ENCODE measurements around the gene TEX11. TPM values are rescaled to one million over a fixed set of nuclear protein-coding genes. Genes with fewer than 3 reads are reported as not detected.
"Not testable (repeated sequence)": the region's sequence is repeated elsewhere in the genome, so short reads cannot be mapped to it uniquely, and the experiment has no call there.

Gene TEX11
- total RNA-seq, 2 experiments from 2014 or later = not detected

DNA sequence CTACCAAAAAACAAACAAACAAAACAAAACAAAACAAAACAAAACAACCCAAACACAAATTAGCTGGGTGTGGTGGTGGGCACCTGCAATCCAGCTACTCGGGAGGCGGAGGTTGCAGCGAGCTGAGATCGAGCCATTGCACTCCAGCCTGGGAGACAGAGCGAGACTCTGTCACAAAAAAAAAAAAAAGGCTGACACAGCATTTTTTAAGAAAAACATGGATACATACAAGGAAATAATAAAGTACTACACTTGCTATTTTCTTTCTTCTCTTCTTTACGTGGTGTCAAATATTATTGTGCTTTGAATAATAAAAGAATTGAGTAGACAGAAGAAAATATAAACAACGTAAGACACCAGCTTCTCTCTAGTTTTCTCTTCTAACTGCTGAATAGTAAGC lies 73.9 kb downstream of the TEX11 start:
- ChIA-PET CTCF (no interaction called here), POLR2A (no interaction called here)
- ATAC-seq (no peak), DNase-seq (no peak)
- no peaks in the 10 kb centered on the region for H3K27me3 Mint-ChIP-seq
- H3K27ac Mint-ChIP-seq = no peak overlapping the region
- no peak overlapping the region for H3K4me3 Mint-ChIP-seq
- H3K4me1 Mint-ChIP-seq (ENCODE audit: low read depth) = no peaks in the 10 kb centered on the region
- TF ChIP-seq CTCF (IDR thresholded peaks at IDR 0.05) = no peak
- no peaks in the 10 kb centered on the region for H3K36me3 Mint-ChIP-seq (ENCODE audit: low read depth)
- intact Hi-C loops (cut with micrococcal nuclease) = no loop called here
- no peaks in the 10 kb centered on the region for H3K9me3 Mint-ChIP-seq

- Mint-ChIP-seq H3K4me3 (no peak overlapping the region), H3K9me3 (no peaks in the 10 kb centered on the region), H3K27me3 (no peaks in the 10 kb centered on the region), H3K36me3 (ENCODE audit: low read depth) (no peaks in the 10 kb centered on the region), H3K27ac (no peak overlapping the region), H3K4me1 (ENCODE audit: low read depth) (no peaks in the 10 kb centered on the region)
- POLR2A ChIA-PET = no interaction called here
- intact Hi-C loops (cut with micrococcal nuclease) = no loop called here
- no peak for TF ChIP-seq CTCF (IDR thresholded peaks at IDR 0.05)
- ATAC-seq (no peak), DNase-seq (no peak)
- CTCF ChIA-PET = no interaction called here
These were observed 81.8 kb downstream of the TEX11 start for GRCh38 chrX:70826715-70827114.

- Mint-ChIP-seq H3K27ac (no peak overlapping the region), H3K27me3 (no peaks in the 10 kb centered on the region)
- CTCF ChIA-PET = no interaction called here
These were observed 83.1 kb downstream of the TEX11 start for GRCh38 chrX:70825366-70825765.

GRCh38 chrX:70808942-70809940 lies 99.3 kb downstream of the TEX11 start:
- ChIA-PET CTCF (no interaction called here), POLR2A (no interaction called here)
- peaks cover 1% of the 10 kb centered on the region for H3K27me3 Mint-ChIP-seq
- no peak for DNase-seq
- no peaks in the 10 kb centered on the region for H3K9me3 Mint-ChIP-seq
- H3K36me3 Mint-ChIP-seq (ENCODE audit: low read depth) = no peaks in the 10 kb centered on the region
- no peaks in the 10 kb centered on the region for H3K4me1 Mint-ChIP-seq (ENCODE audit: low read depth)
- no peak for TF ChIP-seq CTCF (IDR thresholded peaks at IDR 0.05)
- ATAC-seq = no peak
- H3K4me3 Mint-ChIP-seq = no peak overlapping the region
- no peak overlapping the region for H3K27ac Mint-ChIP-seq
- intact Hi-C loops (cut with micrococcal nuclease) = no loop called here

More at GRCh38 chrX:70825366-70825765, 83.1 kb downstream of the TEX11 start:
- intact Hi-C loops (cut with micrococcal nuclease) = no loop called here
- H3K9me3 Mint-ChIP-seq = no peaks in the 10 kb centered on the region
- no peak overlapping the region for H3K4me3 Mint-ChIP-seq
- POLR2A ChIA-PET = no interaction called here
- no peaks in the 10 kb centered on the region for H3K36me3 Mint-ChIP-seq (ENCODE audit: low read depth)
- no peak for TF ChIP-seq CTCF (IDR thresholded peaks at IDR 0.05)
- no peak for ATAC-seq
- DNase-seq = no peak
- H3K4me1 Mint-ChIP-seq (ENCODE audit: low read depth) = no peaks in the 10 kb centered on the region

GRCh38 chrX:70806081-70806480 lies 102.4 kb downstream of the TEX11 start:
- intact Hi-C loops (cut with micrococcal nuclease) = no loop called here
- no peaks in the 10 kb centered on the region for H3K4me1 Mint-ChIP-seq (ENCODE audit: low read depth)
- ChIA-PET POLR2A (no interaction called here), CTCF (no interaction called here)
- H3K27me3 Mint-ChIP-seq = peaks cover 5% of the 10 kb centered on the region
- no peak overlapping the region for H3K4me3 Mint-ChIP-seq
- DNase-seq (no peak), ATAC-seq (no peak)
- TF ChIP-seq CTCF (IDR thresholded peaks at IDR 0.05) = no peak
- H3K36me3 Mint-ChIP-seq (ENCODE audit: low read depth) = no peaks in the 10 kb centered on the region
- no peak overlapping the region for H3K27ac Mint-ChIP-seq
- no peaks in the 10 kb centered on the region for H3K9me3 Mint-ChIP-seq

- H3K4me3 Mint-ChIP-seq; H3K4me1 Mint-ChIP-seq (ENCODE audit: low read depth); CTCF ChIA-PET; ATAC-seq; H3K9me3 Mint-ChIP-seq; DNase-seq; POLR2A ChIA-PET; H3K36me3 Mint-ChIP-seq (ENCODE audit: low read depth); intact Hi-C loops (cut with micrococcal nuclease); H3K27me3 Mint-ChIP-seq; H3K27ac Mint-ChIP-seq: not testable (repeated sequence)
These were observed 111.8 kb downstream of the TEX11 start for GRCh38 chrX:70796742-70797141.

Measured in activated CD8-positive, alpha-beta T cell treated with anti-CD3 and anti-CD28 coated beads for 36 hours (primary cell).